AG04450 (cell line): ENCODE results near the gene RALGAPA1. TPM values are rescaled to one million over a fixed set of nuclear protein-coding genes. Genes with fewer than 3 reads are reported as not detected.
"Not testable (repeated sequence)": the region's sequence is repeated elsewhere in the genome, so short reads cannot be mapped to it uniquely, and the experiment has no call there.

Source experiments
- CTCF ChIA-PET: fragments of 300-600, 350-600 bp; formaldehyde crosslinking; extraction: SDS; loops from one replicate; lab custom pipeline; 2022; ENCODE audit warnings: antibody characterized with exemption, inconsistent platforms; lab: Charles Lee
- POLR2A ChIA-PET: fragments of 350-600 bp; formaldehyde crosslinking; extraction: SDS; loops from one replicate; lab custom pipeline; 2021; ENCODE audit warnings: antibody characterized with exemption, inconsistent platforms; lab: Yijun Ruan, JAX
- DNase-seq: peaks from one replicate; pipeline ENCODE4 v3.0.0-alpha.2; 2011; ENCODE audit warnings: low read depth, low spot score
- H3K27ac ChIP-seq: one replicate; pipeline ENCODE4 v1.5.1; 2012; ENCODE audit warnings: low read depth, low read length, control low read depth
- H3K27me3 ChIP-seq: one replicate; pipeline ENCODE4 v1.6.0; 2012; ENCODE audit warnings: low read length; ENCODE audit not compliant: control insufficient read depth, insufficient read depth
- H3K4me3 ChIP-seq: 2 replicates; pipeline ENCODE4 v1.5.1; 2011; ENCODE audit warnings: mild to moderate bottlenecking, low read depth, low read length, control low read depth
- H3K9me3 ChIP-seq: 2 replicates; pipeline ENCODE4 v1.5.1; 2012; ENCODE audit warnings: low read length; ENCODE audit not compliant: control insufficient read depth, insufficient read depth
- CTCF ChIP-seq: IDR thresholded peaks from 2 replicates; pipeline ENCODE4 v1.5.1; 2011; ENCODE audit warnings: low read depth, low read length, control low read depth, inconsistent platforms
- polyA plus RNA-seq: library from polyadenylated mRNA; depleted of rRNA; stranded (reverse); fragments of >200 nt; gene quantifications from 2 replicates; pipeline ENCODE4 v1.2.3, GENCODE V29; 2011

The RALGAPA1 gene
- polyA plus RNA-seq, 1 experiment: 9.7 TPM

DNA sequence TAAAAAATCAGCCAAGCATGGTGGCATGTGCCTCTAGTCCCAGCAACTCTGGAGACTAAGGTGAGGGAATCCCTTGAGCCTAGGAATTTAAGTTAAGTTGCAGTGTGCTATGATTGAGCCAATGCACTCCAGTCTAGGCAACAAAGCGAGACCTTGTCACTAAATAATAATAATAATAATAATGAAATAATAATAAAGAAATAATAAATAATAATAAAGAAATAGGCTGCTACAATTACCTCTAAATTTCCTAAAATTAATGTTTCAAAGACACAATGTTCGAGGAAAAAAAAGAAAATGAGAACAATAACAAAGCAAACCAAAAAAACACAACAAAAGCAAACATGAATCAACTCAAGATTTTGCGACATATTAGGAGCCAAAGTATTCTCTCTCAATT, 29.7 kb downstream of the RALGAPA1 start:
- ChIA-PET POLR2A (no interaction called here), CTCF (no interaction called here)
- no peaks in the 10 kb centered on the region for H3K9me3 ChIP-seq
- no peaks in the 10 kb centered on the region for H3K27me3 ChIP-seq
- DNase-seq: no peak
- no peak overlapping the region for H3K4me3 ChIP-seq
- no peak for TF ChIP-seq CTCF
- no peak overlapping the region for H3K27ac ChIP-seq

GRCh38 chr14:35777550-35777949, 31.5 kb downstream of the RALGAPA1 start:
- H3K27ac ChIP-seq, DNase-seq, POLR2A ChIA-PET, H3K4me3 ChIP-seq, H3K27me3 ChIP-seq, H3K9me3 ChIP-seq, CTCF ChIA-PET: not testable (repeated sequence)

DNA sequence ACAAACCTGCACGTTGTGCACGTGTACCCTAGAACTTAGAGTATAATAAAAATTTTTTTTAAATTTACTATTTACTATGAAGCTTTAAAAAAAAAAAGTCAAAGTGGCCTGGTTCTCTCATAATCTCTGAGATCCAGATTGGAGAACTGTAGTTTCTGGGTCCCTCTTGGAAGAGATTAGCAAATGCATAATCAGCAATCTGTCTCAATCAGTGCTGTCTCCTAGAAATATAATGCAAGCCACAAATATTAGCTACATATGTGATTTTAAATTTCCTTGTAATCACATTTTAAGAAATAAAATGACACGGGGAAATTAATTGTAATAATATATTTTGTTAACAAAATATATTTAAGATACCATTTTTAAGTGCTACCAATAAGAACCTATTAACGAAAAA, 32.3 kb downstream of the RALGAPA1 start:
- TF ChIP-seq CTCF: no peak
- no peaks in the 10 kb centered on the region for H3K9me3 ChIP-seq
- ChIA-PET CTCF (interaction anchor here (1.4 kb wide), 1 partner anchor 11 kb away, joined by 3 read pairs; no protein-coding TSS in a partner anchor), POLR2A (no interaction called here)
- H3K4me3 ChIP-seq: no peak overlapping the region
- H3K27ac ChIP-seq: no peak overlapping the region
- DNase-seq: no peak
- no peaks in the 10 kb centered on the region for H3K27me3 ChIP-seq

DNA sequence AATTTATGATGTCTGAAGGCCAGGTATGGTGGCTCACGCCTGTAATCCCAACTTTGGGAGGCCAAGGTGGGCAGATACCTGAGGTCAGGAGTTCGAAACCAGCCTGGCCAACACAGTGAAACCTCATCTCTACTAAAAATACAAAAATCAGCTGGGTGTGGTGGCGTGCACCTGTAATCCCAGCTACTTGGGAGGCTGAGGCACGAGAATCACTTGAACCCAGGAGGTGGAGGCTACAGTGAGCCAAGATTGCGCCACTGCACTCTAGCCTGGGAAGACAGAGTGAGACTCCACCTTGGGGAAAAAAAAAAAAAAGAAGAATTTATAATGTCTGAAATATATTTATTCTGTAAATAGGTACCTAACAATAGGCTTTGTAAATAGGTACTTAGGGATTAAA, 33.0 kb downstream of the RALGAPA1 start:
- DNase-seq, POLR2A ChIA-PET: not testable (repeated sequence)

GRCh38 chr14:35766700-35767082, 42.4 kb downstream of the RALGAPA1 start:
- no peak overlapping the region for H3K4me3 ChIP-seq
- DNase-seq: no peak
- H3K9me3 ChIP-seq: no peaks in the 10 kb centered on the region
- no peak overlapping the region for H3K27ac ChIP-seq
- H3K27me3 ChIP-seq: no peaks in the 10 kb centered on the region
- ChIA-PET CTCF (no interaction called here), POLR2A (no interaction called here)
- TF ChIP-seq CTCF: no peak

More for the DNA sequence above, 33.0 kb downstream of the RALGAPA1 start:
- H3K9me3 ChIP-seq, H3K27ac ChIP-seq, H3K4me3 ChIP-seq, H3K27me3 ChIP-seq: not testable (repeated sequence)
- CTCF ChIA-PET: interaction anchor here (0.6 to 1.4 kb wide), 2 partner anchors 12 to 272 kb away, joined by 3 to 4 read pairs; no protein-coding TSS in a partner anchor

GRCh38 chr14:35766036-35766699, 42.9 kb downstream of the RALGAPA1 start:
- Histone ChIP-seq H3K4me3 (no peak overlapping the region), H3K9me3 (no peaks in the 10 kb centered on the region), H3K27me3 (no peaks in the 10 kb centered on the region), H3K27ac (no peak overlapping the region)
- POLR2A ChIA-PET: no interaction called here
- no peak for TF ChIP-seq CTCF
- DNase-seq: no peak
- CTCF ChIA-PET: no interaction called here
